Vagina (tissue), 2 donors: ENCODE results near the gene FMO1.

Experiments used
- CTCF ChIP-seq, 3 experiments: fragments of 450-650 bp in 2 of 3; fragments of 200-600 bp in 1 of 3; sonication (generic) in 1 of 3; IDR thresholded peaks; one replicate each; pipeline ENCODE4 v1.5.1; 2017 to 2019; ENCODE audit warnings: antibody characterized with exemption in 3 of 3, mild to moderate bottlenecking in 2 of 3, moderate library complexity in 2 of 3
- POLR2AphosphoS5 ChIP-seq, 2 donors: sonication (generic); formaldehyde crosslinking; IDR thresholded peaks; one replicate each; pipeline ENCODE4 v1.9.0; 2017; ENCODE audit warnings: antibody characterized with exemption in 2 of 2, mild to moderate bottlenecking in 2 of 2, low read depth in 1 of 2; ENCODE audit not compliant: insufficient read depth in 1 of 2

DNA sequence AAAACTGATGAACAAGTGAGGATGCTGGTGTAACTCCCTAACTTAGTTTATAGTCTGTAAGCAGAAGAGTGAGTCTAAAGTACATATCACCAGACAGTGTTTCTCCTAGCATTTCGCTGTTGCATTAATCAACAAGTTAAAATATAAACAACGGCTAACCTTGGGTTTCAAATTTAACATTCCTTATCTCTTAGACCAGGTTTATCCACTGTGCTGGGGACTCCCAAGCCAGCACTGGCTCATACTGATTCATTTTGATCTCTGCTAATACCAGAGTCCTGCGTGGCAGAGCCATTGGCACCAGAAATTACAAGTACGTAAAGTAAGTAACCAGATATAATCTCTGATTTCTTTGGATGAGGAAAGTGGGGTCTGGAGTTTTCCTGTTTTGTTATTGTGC is at the start of gene FMO1:
- TF ChIP-seq CTCF (IDR thresholded peaks at IDR 0.05) (no peak), POLR2AphosphoS5 (IDR thresholded peaks at IDR 0.05; ENCODE audit: insufficient read depth in 1 of 2, low read depth in 1 of 2) (no peak)
